ENCODE data around the gene NACC2.
A peak's percentile ranks its signal among the peaks of the same experiment; 100 is the strongest.

Gene NACC2, protein sequence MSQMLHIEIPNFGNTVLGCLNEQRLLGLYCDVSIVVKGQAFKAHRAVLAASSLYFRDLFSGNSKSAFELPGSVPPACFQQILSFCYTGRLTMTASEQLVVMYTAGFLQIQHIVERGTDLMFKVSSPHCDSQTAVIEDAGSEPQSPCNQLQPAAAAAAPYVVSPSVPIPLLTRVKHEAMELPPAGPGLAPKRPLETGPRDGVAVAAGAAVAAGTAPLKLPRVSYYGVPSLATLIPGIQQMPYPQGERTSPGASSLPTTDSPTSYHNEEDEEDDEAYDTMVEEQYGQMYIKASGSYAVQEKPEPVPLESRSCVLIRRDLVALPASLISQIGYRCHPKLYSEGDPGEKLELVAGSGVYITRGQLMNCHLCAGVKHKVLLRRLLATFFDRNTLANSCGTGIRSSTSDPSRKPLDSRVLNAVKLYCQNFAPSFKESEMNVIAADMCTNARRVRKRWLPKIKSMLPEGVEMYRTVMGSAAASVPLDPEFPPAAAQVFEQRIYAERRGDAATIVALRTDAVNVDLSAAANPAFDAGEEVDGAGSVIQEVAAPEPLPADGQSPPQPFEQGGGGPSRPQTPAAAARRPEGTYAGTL

DNA sequence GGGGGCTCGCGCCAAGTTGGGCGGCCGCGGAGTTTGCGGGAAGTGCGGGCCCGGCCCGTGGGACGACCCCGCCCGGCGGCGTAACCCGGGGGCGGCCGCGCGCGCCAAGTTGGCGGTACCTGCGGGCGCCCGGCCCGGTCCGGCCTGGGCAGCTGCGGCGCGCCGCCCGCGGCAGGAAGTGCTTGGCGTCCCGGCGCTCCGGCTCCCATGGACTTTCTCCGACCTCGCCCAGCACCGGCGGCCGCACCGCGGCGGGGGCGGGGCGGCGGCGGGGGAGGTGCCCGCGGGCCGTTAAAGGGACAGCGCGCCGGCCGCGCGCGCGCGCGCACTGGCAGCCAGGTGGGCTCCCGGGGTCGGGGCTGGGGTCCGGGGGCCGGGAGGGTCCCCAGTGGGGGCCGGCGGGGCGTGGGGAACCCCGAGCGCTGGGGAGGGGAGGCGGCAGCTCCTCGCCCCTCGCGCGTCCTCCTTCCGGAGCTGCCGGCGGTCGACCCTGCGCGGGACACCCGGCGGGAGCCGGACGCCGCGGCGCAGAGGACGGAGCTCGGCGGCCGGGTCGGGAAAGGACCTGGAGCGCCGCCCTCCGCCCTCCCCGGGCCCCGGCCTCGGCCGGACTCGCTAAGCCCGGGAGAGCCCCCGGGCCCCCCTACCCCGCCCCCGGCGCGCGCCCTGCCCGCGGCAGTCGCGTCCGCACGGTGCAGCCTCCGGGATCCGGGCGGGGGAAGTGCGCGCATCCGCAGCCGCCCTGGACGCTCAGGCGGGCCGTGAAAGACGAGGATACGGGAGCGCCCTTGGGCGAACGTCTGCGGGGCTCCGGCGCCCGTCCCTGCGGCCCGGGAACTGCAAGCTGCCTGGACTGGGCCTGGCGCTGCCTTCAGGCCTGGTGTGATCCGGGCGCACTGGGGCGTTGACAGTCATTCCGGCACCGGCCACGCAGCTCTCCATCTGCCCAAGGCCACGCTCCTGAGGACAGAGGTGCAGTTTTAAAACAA is at the start of gene NACC2:
TSS of gene NACC2 (minus strand) at position 220 of the 989 bp plus-strand sequence. CDS start 44,768 bp downstream, outside the sequence.
- no peak for DNase-seq

DNA sequence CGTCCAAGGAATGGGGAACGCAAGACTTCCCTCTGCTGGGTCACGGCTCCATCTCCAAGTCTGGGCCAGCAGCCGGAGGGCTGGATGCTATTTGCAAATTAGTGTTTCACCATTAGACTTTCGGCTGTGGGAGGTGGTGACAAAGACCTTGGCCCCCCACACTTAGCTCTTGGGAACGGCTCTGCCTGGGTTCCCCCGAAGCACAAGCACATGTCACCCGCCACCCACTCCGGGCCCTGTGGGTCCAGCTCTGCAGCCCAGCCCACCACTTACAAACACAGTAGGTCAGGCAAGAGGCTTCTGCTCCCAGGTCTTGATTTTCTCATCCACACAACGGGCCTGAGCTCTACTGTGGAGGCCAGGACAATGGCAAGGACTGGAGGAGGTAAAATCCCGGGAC is 49.4 kb upstream of the NACC2 start:
- DNase-seq: no peak

DNA sequence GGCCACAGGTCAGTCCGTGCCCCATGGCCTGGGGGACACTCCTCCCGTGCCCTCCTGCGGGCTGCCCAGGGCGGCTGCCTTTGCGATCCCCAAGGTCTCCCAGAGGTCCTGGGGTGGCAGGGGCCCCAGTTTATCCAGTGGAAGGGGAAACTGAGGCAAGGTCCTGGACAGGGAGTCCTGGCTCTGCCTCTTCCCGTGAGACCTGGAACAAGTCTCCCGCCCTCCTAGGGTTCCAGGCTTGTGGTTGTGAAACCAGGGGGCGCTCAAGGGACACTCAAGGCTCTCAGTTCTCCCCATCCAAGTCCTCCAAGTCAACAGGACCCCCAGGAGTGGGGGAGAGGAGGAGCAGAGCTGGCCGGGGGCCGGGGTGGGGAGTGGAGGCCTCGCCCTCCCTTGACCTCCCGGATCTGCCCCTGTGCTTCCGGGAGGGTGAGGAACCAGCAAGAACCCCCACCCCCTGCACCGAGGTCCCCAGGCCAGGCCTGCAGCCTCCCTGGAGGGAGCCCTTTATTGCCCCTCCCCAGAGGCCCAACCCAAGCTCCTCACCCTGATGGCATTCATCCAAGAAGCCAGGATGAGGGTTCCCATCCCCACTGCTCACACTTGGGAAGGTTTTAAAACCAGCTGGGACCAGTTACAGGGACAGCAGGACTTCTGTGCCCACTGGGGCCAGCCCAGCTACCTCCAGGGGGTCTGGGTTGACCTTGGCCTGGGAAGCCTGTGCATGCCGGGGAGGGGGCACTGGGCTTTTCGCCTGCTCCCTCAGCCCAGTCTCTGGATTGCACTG is 48.3 kb upstream of the NACC2 start:
- DNase-seq: no peak

DNA sequence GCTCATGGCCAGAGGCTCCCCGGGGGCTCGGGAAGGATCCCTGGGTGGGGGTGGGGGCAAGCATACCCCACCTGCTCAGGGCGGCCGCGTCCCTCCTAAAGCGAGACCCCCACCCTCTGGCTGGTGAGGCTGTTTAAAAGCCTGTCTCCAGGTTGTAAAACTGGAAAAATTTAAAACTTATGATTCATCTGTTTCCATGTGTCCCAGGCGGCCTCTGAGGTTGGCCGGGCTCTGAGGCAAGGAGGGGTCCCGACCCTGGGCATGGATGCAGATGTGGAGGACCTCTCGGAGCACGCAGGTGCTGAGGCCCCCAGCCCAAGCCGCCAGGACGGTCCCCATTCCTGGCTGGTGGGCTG is 47.7 kb upstream of the NACC2 start:
- no peak for DNase-seq

DNA sequence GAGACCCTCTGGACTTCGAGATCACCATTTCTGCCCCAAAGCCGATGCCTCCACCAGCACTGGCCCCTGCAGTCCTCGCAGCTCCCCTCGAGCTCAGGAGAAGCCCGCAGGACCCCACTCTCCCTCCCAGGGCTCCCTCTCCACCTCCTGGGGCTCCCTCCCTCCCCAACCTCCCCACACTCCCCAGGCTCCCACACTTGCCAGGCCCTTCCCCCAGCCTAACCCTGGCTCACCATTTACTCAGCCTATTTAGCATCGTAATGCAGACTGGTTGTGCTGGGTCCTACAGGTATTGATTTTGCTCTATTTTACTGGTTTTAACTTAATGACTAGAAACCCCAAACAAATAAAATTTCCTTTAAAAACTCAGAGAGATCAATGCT is 47.3 kb upstream of the NACC2 start:
- DNase-seq: no peak

DNA sequence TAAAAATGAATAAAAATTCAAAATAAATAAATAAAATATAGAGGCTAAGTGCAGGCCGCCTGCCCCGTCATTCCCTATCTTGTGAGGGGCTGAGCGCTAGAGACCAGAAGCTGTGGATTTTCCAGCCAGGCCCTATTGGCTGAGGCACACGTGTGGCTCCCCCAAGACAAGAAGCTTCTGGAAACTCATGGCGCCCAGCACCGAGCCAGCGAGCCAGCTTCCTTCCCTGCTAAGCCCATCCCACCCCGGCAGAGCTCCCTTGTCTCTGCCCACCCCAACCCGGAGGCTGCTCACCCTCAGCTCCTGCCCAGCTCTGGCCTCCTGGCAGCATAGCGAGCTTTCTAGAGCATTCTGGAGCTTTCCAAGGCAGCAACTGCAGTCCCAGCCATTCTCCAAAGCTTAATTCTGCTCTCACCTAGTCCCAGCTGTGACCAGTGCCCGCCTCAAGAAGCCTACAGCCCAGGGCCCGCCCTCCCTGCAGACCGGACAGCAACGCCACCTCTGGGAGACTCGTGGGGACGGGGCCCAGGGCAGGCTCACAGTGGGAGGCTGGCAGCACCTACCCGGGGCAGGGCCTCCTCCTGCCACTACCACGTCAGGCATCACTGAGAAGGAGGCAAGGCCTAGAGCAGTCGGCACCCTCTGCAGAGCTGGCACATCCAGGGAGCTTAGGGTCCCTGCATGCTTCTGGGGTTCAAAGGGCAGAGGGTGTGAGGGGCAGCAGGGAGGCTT is 46.8 kb upstream of the NACC2 start:
- no peak for DNase-seq

DNA sequence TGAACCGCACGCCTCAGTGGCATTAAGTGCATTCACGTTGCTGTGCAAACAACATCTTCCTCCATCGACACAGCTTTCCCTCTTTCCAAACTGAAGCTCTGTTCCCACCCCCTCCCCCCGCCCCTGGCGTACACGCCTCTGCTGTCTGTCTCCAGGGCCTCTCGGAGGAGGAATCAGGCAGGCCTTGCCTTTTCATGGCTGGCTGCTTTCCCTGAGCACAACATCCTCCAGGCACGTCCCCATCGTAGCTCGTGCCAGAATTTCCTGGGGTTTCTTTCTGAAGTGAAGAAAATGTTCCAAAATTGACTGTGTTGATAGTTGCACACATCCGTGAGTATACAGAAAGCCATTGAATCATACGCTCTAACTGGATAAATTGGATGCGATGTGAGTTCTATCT is 45.9 kb upstream of the NACC2 start:
- no peak for DNase-seq

DNA sequence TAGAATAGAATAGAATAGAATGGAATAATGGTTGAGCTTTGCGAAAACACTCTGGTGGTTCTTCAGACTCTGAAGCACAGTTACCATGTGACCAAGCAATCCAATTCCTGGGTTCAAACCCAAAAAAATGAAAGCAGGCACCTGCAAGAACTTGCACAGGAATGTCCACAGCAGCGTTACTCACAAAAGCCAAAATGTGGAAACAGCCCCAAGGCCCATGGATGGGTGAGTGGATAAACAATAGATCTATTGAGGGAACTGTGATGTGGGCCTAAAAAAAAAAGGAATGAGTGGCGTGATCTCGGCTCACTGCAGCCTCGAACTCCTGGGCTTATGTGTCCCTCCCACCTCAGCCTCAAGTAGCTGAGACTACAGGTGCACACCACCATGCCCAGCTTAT is 45.0 kb upstream of the NACC2 start:
- no peak for DNase-seq

DNA sequence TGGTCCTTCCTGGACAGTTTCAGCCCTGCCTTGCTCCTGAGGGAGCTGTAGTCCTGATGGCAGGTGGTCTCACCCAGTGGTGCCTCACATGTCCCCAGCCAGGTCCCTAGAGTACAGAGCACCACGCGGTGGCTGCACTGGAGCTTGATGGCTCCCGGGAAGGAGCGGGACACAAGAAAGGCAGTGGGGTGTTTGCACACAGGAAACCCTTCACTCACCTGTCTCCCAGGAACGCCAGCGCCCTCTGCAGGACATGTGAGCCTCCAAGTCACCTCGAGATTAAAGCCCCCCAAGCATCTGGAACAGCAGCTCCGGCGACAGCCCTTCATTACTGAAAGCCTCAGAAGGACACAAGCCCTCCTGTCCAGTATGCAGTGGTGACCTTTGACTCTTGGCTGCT is 43.5 kb upstream of the NACC2 start:
- DNase-seq: peak; percentile 61

DNA sequence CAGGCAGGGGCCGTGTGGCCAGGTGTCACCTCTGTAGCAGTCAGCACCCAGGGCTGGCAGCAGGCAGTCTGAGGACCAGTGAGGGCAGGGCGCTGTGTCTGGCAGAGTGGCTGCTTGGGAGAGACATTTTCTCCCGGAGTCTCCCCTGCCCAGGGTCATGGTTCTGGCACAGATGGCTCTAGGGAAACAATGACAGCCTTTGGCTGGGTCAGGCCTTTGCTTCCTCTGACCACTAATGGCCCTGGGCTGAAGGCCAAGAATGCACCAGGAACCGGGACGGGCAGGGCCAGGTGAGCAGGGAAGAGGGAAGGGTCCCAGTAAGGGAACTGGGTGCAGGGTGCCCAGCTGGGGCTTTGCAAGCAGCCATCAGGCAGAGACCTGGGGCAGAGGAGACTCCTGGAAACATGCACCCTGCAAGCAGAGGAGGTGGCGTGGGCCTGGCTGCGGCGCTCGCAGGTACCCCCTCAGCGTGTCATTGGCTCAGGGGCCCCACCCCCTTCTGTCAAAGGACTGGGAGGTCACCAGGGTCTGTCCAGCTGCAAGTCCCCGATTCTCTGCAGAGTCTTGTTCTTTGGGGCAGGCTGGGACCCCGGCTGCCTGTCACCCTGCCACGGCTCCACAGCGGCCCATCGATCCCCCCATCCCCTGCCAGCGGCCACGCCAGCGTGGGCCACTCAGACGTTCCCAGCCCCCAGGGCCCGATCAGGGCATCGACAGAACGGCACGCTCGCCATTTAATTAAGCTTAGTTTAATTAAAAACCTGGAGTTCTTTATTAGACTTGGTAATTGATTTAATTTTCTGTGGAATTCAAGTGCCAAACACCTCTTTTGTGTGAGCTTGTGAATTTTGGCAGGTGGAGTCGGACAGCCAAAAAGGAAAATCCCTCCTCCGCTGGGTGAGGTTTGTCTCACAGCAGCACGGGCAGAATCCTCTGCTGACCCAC is 42.5 kb upstream of the NACC2 start:
- DNase-seq: no peak

DNA sequence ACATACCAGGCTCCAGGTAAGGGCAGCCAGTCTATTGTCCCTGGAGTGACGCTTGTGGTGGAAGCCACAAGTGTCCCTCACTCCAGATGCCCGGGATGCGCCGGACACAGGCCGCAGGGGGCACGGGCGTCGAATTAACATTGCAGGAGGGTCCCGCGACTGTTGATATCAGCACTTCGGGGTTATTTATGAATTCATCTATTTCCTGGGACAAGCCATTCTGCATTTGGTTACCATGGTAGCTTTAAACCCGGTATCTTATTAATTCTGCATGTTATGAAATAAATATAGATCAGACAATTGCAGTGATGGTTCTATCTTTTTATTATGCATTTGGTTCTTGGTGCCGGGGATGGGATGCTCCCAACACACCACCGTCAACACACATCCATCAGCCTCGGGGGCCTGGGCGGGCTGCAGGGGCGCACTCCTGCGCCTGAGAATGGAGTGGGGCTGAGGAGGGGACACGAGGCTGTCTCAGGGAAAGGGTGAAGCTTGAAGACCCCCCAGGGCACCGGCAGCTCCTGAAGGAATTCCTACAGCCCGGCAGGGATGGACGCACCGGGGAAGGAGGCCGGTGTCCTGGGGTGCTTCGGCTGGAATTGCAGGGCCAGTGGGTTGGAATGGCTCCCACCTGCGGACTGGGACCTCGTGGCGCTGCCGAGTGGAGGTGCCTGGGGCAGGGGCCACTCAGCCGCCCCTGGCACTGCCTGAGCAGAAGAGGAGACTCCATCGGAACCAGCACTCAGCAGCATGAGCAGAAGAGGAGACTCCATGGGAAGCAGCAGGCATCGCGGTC is 41.2 kb upstream of the NACC2 start:
- no peak for DNase-seq

DNA sequence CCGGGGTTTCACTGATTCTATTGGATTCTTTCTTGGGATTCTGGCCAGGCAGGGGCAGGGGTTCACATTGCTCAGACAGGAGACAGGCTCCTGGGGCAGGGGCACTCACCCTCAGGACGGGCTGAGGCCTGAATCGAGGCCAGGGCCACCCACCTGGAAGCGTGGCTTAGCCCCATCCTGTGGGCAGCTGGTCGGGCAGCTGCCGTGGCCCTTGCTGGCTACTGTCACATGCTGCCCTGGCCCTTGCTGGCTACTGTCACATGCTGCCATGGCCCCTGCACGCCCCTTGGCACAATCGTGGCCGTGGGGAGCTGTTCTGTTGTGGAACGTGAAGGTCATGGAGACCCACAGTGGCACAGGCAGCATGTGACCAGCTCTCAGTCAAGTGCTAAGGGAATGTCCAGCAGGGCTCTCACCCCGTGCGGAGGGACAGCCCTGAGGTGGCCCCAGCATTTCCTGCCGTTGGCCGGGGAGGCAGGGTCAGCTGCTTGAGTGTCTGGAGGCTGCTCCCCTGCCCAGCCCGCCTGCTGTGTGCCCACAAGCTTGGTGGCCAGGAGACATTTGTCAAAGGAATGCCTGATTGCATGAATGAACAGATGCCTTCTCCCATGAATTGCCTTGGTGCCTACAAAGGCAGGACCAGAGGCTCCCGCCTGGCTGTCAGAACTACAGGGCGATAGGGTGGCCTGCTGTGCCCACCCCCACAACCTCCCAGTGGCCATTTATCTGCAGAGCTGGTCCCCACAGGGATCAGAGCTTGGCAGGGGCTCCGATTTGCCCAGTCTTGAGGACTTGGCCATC is 40.4 kb upstream of the NACC2 start:
- DNase-seq: no peak

DNA sequence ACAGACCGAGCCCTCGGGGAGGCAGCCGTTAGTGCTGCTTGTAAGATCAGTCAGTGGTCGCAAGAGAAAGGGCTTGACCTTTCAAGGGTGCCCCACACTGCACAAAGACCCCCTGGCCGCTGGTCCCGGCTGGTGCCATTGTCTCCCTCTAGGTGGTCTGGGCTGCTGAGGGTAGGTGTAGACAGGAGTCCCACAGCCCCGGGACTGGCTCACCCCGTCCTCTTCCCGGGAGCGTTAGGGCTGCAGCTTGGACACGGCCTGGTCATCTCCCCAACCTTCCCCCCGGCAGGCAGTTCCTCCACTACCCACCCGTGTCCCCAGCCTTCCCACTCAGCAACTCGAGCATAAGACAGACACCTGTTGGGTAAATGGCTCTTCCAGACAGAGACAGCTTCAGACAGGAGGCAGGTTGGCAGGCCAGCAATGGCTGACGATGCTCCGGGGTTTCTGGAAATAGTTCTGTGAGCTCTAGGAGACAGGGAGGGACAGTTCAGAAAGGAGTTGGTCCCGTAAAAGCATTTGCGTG is 38.9 kb upstream of the NACC2 start:
- no peak for DNase-seq

DNA sequence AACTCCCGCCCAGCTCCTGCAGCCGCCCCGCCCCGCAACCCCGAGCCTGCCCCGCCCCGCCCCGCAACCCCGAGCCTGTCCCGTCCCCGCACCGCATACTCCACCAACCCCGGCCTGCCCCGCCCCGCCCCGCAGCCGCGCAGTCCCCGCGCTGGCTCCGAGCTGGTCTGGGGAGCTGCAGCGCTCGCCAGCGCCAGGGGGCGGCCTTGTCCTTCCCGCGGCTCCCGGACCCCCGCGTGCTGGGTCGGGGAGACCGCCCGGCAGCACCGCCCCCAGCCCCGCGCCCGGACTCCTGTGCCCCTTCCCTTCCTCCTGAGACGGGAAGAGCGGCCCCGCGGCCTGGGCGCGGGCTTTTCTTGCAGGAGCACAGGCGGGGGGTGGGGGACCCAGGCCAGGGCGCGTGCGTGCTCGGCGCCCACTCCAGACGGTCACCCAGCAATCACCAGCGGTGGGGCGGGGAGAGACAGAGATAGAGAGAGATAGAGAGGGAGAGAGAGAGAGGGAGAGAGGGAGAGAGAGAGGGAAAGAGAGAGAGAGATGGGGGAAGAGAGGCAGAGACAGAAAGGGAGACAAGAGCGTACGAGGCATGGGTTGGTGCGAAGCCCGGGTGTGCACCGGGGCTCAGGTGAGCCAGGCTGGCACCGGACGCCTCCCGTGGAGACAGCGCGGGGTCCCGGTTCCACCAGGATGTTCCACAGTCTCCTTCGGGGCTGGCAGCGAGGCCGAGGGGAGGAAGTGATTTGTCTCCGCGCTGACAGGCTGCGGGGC is 38.3 kb upstream of the NACC2 start:
- DNase-seq: peak; percentile 20

DNA sequence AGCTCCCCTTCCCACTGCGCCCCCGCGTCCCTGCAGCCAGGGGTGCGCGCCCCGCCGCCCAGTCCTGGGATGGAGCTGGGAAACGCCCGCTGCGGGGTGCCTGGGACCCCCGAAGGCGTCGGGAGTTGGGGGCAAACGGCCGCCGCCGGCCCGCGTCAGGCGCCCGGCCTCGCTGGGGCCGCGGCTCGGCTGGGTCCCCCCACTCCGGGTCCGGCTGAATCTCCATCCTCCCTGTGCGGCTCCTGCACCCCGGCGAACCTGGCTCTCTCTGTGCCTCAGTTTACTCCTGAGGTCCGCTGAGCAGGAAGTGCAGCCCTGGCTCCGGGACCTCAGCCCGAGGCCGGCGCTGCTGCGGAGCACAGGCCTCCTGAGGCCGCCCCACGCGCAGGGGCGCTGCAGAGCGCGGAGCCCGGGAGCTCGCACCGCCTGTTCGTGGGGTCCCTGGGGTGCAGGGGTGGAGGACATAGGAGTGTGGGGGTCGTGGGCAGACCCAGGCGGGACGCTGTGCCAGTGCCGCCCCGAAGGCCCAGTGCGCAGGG is 37.5 kb upstream of the NACC2 start:
- no peak for DNase-seq

DNA sequence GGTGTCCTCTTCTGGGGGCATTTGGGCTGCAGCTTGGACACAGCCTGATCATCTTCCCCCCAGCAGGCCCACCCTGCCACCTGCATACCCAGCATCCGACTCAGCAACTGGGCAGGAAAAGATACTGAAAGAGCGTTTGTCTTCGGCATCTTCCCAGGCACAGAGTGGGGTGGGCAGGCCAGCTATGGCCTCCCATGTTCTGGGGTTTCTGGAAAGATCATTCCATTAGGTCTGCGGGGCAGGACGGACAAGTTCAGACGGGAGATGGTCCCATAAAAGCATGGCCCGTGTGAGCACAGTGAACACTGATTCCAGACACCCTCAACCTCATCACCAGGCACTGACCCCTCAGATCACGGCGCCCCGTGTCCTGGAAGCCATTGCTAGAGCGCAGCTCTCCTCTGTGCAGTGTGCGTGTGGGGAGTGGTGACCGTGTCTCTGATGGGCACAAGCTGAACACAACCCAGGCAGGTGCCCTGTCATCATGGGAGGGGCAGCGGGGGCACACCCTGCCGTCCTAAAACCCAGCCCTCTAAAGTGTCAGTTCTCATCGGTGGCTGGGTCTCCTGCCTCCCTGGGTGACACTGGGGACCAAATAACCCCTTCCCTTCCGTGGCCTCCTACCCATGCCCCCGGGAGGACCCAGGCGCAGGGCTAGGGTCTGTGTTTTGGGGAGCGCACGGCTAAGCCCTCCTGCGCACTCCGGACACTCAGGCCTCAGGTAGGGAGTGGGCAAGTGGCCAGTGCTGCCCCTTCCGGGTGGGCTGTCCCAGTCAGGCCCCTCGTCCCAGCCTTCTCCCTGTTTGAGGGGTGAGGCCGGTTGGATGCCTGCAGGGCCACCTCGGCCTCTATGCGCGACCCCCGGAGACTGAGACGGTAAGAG is 36.8 kb upstream of the NACC2 start:
- DNase-seq: no peak

DNA sequence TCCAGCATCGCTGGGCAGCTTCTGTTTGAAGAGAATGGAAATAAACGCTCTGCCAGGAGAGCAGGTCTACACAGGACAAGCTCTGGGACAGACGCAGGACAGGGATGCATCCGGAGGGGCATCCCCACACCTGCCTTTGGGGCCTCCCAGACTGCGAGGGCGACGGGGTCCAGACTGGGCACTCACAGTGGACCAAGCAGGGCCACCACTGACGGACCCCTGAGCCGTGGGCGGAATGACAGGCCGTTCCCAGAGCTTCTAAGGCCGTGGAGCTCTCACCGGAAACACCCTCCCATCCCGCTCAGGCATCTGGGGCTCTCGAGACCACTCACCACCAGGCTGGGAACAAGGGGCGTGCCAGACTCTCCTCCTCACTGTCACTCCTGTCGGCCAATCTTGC is 34.1 kb upstream of the NACC2 start:
- DNase-seq: no peak

All from NCI-H1092 (cell line).